ENCODE measurements around the gene OSBPL10.

GRCh38 chr3:31725568-31725967 is 255.5 kb downstream of the OSBPL10 start:
- TF ChIP-seq POLR2A (IDR thresholded peaks at IDR 0.05) (no peak), CTCF (IDR thresholded peaks at IDR 0.05) (no peak)
